ENCODE data around the gene KRTAP9-4. TPM values are rescaled to one million over a fixed set of nuclear protein-coding genes. Genes with fewer than 3 reads are reported as not detected.
"Not testable (repeated sequence)": the region's sequence is repeated elsewhere in the genome, so short reads cannot be mapped to it uniquely, and the experiment has no call there.

Gene KRTAP9-4, protein sequence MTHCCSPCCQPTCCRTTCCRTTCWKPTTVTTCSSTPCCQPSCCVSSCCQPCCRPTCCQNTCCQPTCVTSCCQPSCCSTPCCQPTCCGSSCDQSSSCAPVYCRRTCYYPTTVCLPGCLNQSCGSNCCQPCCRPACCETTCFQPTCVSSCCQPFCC
- not detected for total RNA-seq

DNA sequence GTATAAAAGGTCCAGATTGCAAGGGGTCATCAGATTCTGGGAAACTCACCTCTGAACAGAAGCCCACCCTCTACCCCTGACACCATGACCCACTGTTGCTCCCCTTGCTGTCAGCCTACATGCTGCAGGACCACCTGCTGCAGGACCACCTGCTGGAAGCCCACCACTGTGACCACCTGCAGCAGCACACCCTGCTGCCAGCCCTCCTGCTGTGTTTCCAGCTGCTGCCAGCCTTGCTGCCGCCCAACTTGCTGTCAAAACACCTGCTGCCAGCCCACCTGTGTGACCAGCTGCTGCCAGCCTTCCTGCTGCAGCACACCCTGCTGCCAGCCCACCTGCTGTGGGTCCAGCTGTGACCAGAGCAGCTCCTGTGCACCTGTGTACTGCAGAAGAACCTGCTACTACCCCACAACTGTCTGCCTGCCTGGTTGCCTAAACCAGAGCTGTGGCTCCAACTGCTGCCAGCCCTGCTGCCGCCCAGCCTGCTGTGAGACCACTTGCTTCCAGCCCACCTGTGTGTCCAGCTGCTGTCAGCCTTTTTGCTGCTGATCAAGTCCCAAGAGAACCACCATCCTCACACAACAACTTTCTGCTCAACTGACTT lies at the start of gene KRTAP9-4:
KRTAP9-4 (plus strand) TSS at position 51 of the 604 bp plus-strand sequence; CDS start at position 85, 34 bp downstream.
- H3K4me3 ChIP-seq; DNase-seq (ENCODE audit: low spot score); intact Hi-C loops (cut with DNase I); H3K9me3 ChIP-seq; H3K27ac ChIP-seq; H3K36me3 ChIP-seq; H3K4me1 ChIP-seq (replicated peaks); H3K27me3 ChIP-seq (replicated peaks; ENCODE audit: insufficient read depth): not testable (repeated sequence)
- 71% methylated on average over 2 of the region's 2 CpGs for WGBS

DNA sequence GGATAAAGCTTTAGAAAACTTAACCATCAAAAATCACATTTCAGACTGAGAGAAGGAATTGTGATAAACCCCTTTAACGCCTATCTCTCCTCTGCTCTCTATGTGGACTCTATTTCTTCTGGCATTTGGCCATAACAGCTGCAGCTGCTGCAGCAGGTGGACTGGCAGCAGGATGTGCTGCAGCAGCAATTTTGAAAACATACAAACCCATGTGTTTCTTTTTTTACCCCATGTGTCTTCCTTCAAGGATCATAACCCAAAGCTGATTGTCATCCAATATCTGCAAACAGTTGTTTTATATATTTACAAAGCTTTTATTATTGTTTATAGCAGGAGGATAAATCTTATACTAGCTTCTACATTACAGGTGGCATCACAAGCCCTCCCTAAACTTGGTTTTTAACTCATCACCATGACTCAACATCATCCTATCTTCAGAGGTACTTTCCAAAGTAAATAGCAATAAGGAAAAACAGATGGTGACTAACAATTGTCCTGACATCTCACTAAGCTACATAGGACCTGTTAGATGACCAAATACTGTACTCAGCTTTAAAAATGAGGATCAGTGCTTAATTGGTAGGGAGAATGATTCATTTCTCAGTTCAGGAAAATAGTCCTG lies 37.5 kb upstream of the KRTAP9-4 start:
- no peak overlapping the region for H3K27ac ChIP-seq
- H3K4me1 ChIP-seq (replicated peaks): no peaks in the 10 kb centered on the region
- H3K9me3 ChIP-seq: no peaks in the 10 kb centered on the region
- WGBS: 37% methylated on average over 1 of the region's 1 CpG
- H3K27me3 ChIP-seq (replicated peaks; ENCODE audit: insufficient read depth): no peaks in the 10 kb centered on the region
- intact Hi-C loops (cut with DNase I): no loop called here
- no peaks in the 10 kb centered on the region for H3K36me3 ChIP-seq
- no peak overlapping the region for H3K4me3 ChIP-seq
- DNase-seq (ENCODE audit: low spot score): no peak
- TF ChIP-seq, protein P1, sequence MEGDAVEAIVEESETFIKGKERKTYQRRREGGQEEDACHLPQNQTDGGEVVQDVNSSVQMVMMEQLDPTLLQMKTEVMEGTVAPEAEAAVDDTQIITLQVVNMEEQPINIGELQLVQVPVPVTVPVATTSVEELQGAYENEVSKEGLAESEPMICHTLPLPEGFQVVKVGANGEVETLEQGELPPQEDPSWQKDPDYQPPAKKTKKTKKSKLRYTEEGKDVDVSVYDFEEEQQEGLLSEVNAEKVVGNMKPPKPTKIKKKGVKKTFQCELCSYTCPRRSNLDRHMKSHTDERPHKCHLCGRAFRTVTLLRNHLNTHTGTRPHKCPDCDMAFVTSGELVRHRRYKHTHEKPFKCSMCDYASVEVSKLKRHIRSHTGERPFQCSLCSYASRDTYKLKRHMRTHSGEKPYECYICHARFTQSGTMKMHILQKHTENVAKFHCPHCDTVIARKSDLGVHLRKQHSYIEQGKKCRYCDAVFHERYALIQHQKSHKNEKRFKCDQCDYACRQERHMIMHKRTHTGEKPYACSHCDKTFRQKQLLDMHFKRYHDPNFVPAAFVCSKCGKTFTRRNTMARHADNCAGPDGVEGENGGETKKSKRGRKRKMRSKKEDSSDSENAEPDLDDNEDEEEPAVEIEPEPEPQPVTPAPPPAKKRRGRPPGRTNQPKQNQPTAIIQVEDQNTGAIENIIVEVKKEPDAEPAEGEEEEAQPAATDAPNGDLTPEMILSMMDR (IDR thresholded peaks at IDR 0.05): no peak
- TF ChIP-seq POLR2AphosphoS5 (IDR thresholded peaks at IDR 0.05): peak; percentile 72

DNA sequence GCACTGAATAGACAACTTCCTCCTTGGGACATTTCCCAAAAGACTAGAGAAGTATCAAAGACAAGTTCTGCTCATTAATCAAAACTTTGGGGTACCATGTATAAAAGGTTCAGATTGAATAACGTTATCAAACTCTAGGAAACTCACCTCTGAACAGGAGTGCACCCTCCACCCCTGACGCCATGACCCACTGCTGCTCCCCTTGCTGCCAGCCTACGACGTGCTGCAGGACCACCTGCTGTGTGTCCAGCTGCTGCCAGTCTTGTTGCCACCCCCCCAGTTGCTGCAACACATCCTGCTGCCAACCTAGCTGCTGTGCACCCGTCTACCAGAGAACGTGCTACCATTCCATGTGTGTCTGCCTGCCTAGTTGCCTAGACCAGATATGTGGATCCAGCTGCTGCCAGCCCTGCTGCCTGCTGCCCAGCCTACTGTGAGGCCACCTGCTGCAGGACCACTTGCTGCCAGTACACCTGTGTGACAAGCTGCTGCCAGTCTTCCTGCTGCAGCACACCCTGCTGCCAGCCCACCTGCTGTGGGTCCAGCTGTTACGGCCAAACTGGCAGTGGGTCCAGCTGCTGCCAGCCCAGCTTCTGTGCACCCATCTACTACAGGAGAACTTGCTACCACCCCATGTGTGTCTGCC lies 36.8 kb upstream of the KRTAP9-4 start:
- no peaks in the 10 kb centered on the region for H3K9me3 ChIP-seq
- H3K27me3 ChIP-seq (replicated peaks; ENCODE audit: insufficient read depth): no peaks in the 10 kb centered on the region
- intact Hi-C loops (cut with DNase I): no loop called here
- no peak overlapping the region for H3K27ac ChIP-seq
- no peaks in the 10 kb centered on the region for H3K36me3 ChIP-seq
- no peak for DNase-seq (ENCODE audit: low spot score)
- 66% methylated on average over 7 of the region's 7 CpGs for WGBS
- no peaks in the 10 kb centered on the region for H3K4me1 ChIP-seq (replicated peaks)
- no peak overlapping the region for H3K4me3 ChIP-seq
- TF ChIP-seq, protein P1 (IDR thresholded peaks at IDR 0.05): no peak
- no peak for TF ChIP-seq POLR2AphosphoS5 (IDR thresholded peaks at IDR 0.05)
- no peak for TF ChIP-seq POLR2A (IDR thresholded peaks at IDR 0.05)

DNA sequence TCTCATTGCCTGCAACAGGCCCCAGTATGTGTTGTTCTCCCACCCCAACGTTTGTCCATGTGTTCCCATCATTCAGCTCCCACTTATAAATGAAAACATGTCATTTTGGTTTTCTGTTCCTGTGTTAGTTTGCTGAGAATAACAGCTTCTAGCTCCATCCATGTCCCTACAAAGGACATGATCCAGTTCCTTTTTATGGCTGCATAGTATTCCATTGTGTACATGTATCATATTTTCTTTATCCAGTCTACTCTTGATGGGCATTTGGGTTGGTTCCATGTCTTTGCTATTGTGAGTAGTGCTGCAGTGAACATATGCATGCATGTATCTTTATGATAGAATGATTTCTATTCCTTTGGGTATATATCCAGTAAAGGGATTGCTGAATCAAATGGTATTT lies 33.8 kb upstream of the KRTAP9-4 start:
- H3K27me3 ChIP-seq (replicated peaks; ENCODE audit: insufficient read depth): no peaks in the 10 kb centered on the region
- no peak overlapping the region for H3K4me3 ChIP-seq
- H3K36me3 ChIP-seq: no peaks in the 10 kb centered on the region
- H3K27ac ChIP-seq: no peak overlapping the region
- 91% methylated on average over 1 of the region's 1 CpG for WGBS
- no peaks in the 10 kb centered on the region for H3K9me3 ChIP-seq
- intact Hi-C loops (cut with DNase I): no loop called here
- no peak for DNase-seq (ENCODE audit: low spot score)
- H3K4me1 ChIP-seq (replicated peaks): no peaks in the 10 kb centered on the region
- no peak for TF ChIP-seq POLR2AphosphoS5 (IDR thresholded peaks at IDR 0.05)
- TF ChIP-seq POLR2A (IDR thresholded peaks at IDR 0.05): no peak

DNA sequence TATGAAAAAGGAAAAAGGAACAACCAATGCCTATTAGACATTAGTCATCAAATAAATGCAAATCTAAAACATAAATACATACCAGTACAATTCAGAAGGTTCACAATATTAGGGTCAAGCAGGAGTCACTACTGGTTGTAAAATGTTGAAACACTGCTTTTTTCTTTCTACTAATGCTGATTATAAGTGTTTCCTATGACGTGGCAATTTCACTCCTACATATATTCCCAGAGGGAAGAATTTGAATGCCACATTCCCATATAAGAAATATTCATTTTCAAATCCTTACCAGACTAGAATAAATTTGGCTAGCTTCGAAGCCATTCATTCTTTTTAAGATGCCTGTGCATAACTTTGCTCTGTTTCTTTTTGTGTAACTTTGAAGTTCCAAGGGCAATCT lies 25.7 kb upstream of the KRTAP9-4 start:
- Histone ChIP-seq H3K27me3 (replicated peaks; ENCODE audit: insufficient read depth) (no peaks in the 10 kb centered on the region), H3K27ac (no peak overlapping the region), H3K36me3 (no peaks in the 10 kb centered on the region), H3K4me3 (no peak overlapping the region), H3K9me3 (no peaks in the 10 kb centered on the region), H3K4me1 (replicated peaks) (no peaks in the 10 kb centered on the region)
- intact Hi-C loops (cut with DNase I): no loop called here
- TF ChIP-seq POLR2AphosphoS5 (IDR thresholded peaks at IDR 0.05): no peak
- no peak for TF ChIP-seq POLR2A (IDR thresholded peaks at IDR 0.05)
- TF ChIP-seq, protein P1 (IDR thresholded peaks at IDR 0.05): no peak
- WGBS: 60% methylated on average over 2 of the region's 2 CpGs
- DNase-seq (ENCODE audit: low spot score): no peak
